Measurements from ENCODE around the gene SIRPG. TPM values are rescaled to one million over a fixed set of nuclear protein-coding genes. Genes with fewer than 3 reads are reported as not detected.

The SIRPG gene
- total RNA-seq, 1 donor from 2014 or later, result not detected

Small RNAs within 50 kb of the gene (small RNA-seq; reads per million reads assigned to genes)
- gene AL109809.3 (ENCODE audit: low replicate concordance) (not detected), gene RN7SL561P (ENCODE audit: low replicate concordance) (not detected)

Other genes starting within 250 kb of the SIRPG start
- 24.1 TPM for gene NSFL1C, start 190.9 kb downstream of the SIRPG start, total RNA-seq
- 0.49 TPM for gene SIRPB2, start 166.4 kb downstream of the SIRPG start, total RNA-seq
- not detected for gene SIRPD, start 100.1 kb downstream of the SIRPG start, total RNA-seq
- gene SIRPB1, start 37.8 kb downstream of the SIRPG start, total RNA-seq, result not detected
- gene SIRPA, start 237.6 kb upstream of the SIRPG start, total RNA-seq, result 9.3 TPM

All from temporal lobe (tissue), 2 donors.